ENCODE data around the gene TDP1. TPM values are rescaled to one million over a fixed set of nuclear protein-coding genes. Genes with fewer than 3 reads are reported as not detected.

TDP1 gene
- total and polyA plus RNA-seq, 2 of the 4 experiments (the other 2 are of a cell fraction): 23.3 to 53.1 TPM

DNA sequence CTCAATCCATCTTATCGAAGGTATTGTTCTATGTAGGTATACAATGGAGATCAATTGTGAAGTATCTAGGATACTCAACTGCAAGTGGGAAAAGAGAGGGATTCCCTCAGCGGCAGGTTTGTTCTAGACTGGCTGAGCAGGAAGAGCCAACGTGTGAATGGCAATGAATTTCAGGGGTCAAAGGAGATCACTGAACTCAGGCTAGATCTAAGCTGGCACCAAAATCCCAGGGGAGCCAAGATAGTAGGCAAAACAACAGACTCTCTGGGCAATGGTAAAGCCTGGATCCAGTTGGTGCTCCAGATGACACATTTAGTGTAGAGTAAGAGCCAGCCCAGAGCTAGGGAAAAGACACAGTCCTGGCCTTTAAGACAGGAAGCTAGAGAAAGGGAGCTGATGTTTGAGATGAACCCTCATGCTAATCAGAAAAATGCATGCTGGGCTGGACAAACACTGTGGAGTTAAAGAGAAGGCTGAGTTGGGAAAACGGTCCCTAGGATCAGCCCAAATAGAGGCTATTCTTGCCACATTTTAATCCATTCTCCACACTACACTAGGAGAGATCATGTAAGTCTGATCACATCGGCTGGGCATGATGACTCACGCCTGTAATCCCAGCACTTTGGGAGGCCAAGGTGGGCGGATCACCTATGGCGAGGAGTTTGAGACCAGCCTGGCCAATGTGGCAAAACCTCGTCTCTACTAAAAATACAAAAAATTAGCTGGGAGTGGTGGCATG, 46.8 kb upstream of the TDP1 start:
- Histone ChIP-seq H3K56ac (ENCODE audit: extremely low read depth, insufficient read depth, low read length) (no peak overlapping the region), H3K4me1 (ENCODE audit: control insufficient read depth, insufficient read depth, low read length) (peaks cover 20% of the 10 kb centered on the region), H3K9ac (ENCODE audit: low read depth, low read length) (no peak overlapping the region), H2AFZ (replicated peaks; ENCODE audit: low read length, poor library complexity) (no peak overlapping the region), H3K79me1 (ENCODE audit: low read depth in 1 of 2, low read length in 2 of 2) (peaks cover 6 to 10% of the 10 kb centered on the region in 2 experiments; a peak in 1 of 4 replicates), H3K27ac (ENCODE audit: insufficient read depth, low read length) (peak overlapping the region; percentile 9; the same call in 1 of the 2 replicates), H4K5ac (ENCODE audit: low read depth, low read length) (peak overlapping the region; percentile 2; the same call in 1 of the 2 replicates), H3K4ac (ENCODE audit: low read depth, low read length) (peak overlapping the region; percentile 35), H3K9me3 (ENCODE audit: control insufficient read depth, insufficient read depth, low read length) (no peaks in the 10 kb centered on the region), H3K4me2 (ENCODE audit: low read depth, low read length) (no peak overlapping the region), H2AK9ac (replicated peaks; ENCODE audit: low read depth, low read length, poor library complexity) (no peak overlapping the region), H3K18ac (ENCODE audit: low read depth, low read length) (peak overlapping the region; percentile 67), H3K36me3 (ENCODE audit: control insufficient read depth, insufficient read depth, low read length) (0 out of 2 replicates have a peak, but pooled peaks cover 1% of the 10 kb centered on the region), H3K4me3 (ENCODE audit: insufficient read depth, low read depth, low read length) (no peak overlapping the region), H2AK5ac (ENCODE audit: low read depth, low read length) (peak overlapping the region; percentile 36; the same call in 1 of the 2 replicates), H3K14ac (replicated peaks; ENCODE audit: low read depth, low read length) (0 out of 2 replicates have a peak overlapping the region, but pooled peaks have one; percentile 1), H2BK5ac (ENCODE audit: low read depth, low read length, poor library complexity, severe bottlenecking) (no peak overlapping the region), H4K8ac (ENCODE audit: low read depth in 2 of 2, low read length in 2 of 2) (peak overlapping the region; percentile 26 to 45; a peak in 3 of 4 replicates), H3K27me3 (ENCODE audit: control insufficient read depth, insufficient read depth, low read length) (no peaks in the 10 kb centered on the region), H4K91ac (ENCODE audit: insufficient read depth, low read depth, low read length) (peak overlapping the region; percentile 29), H3K9me1 (ENCODE audit: insufficient read depth, low read length) (peaks cover 14% of the 10 kb centered on the region), H4K20me1 (ENCODE audit: insufficient read depth, low read length) (no peaks in the 10 kb centered on the region), H2BK20ac (ENCODE audit: low read depth, low read length) (peak overlapping the region; percentile 92), H2BK120ac (ENCODE audit: low read depth, low read length) (peak overlapping the region; percentile 76), H2BK15ac (ENCODE audit: low read depth, low read length) (peak overlapping the region; percentile 72; the same call in 2 of the 3 replicates), H3K23ac (ENCODE audit: low read depth, low read length) (peak overlapping the region; percentile 39)
- dilution Hi-C loops (cut with HindIII; ENCODE audit: low sequenced_read_pairs, unreplicated experiment) (no loop called here), intact Hi-C loops (cut with micrococcal nuclease) (no loop called here), in situ Hi-C loops (cut with MboI; ENCODE audit: low sequenced_read_pairs) (no loop called here)
- 100% methylated on average over 2 of the region's 9 CpGs; no CpG with 5 or more reads in 1 of the 2 experiments for WGBS, 2 experiments (ENCODE audit: extremely low coverage in 2 of 2, insufficient read length in 1 of 2)
- BruUV-seq (replicated peaks): no TSS peak
- CTCF ChIA-PET: interaction anchor here (1.1 kb wide), 1 partner anchor 439 kb away, joined by 4 read pairs; no protein-coding TSS in a partner anchor
- POLR2A ChIA-PET (ENCODE audit: unreplicated experiment): no interaction called here
- DNase-seq (no peak), ATAC-seq (ENCODE audit: low read depth) (no peak)
- no peak for TF ChIP-seq CEBPB (IDR thresholded peaks at IDR 0.05; ENCODE audit: low read depth, low read length)
- TF ChIP-seq MXI1 (IDR thresholded peaks at IDR 0.05; ENCODE audit: borderline replicate concordance, low read depth, low read length): no peak
- no peak for TF ChIP-seq CTCF (conservative IDR thresholded peaks at IDR 0.05; ENCODE audit: low read depth, low read length)
- no peak for TF ChIP-seq RAD21 (IDR thresholded peaks at IDR 0.05; ENCODE audit: low read length)
- TF ChIP-seq RFX5 (IDR thresholded peaks at IDR 0.05; ENCODE audit: low read depth, low read length): no peak
